Sigmoid colon (tissue), 7 donors: ENCODE results near the gene PRSS56. TPM values are rescaled to one million over a fixed set of nuclear protein-coding genes. Genes with fewer than 3 reads are reported as not detected.
"Not testable (repeated sequence)": the region's sequence is repeated elsewhere in the genome, so short reads cannot be mapped to it uniquely, and the experiment has no call there.

ENCODE experiments used
- DNase-seq: peaks from one replicate; pipeline ENCODE4 v3.0.0-alpha.2; 2019
- H3K27ac ChIP-seq, 4 donors: fragments of 200-600 bp; sonication (generic); one replicate each; pipeline ENCODE4 v1.5.1; 2016 to 2019; ENCODE audit warnings: mild to moderate bottlenecking in 1 of 4
- H3K27me3 ChIP-seq, 3 donors: fragments of 200-600 bp; sonication (generic); one replicate each; pipeline ENCODE4 v1.5.1; 2019; ENCODE audit warnings: mild to moderate bottlenecking in 1 of 3
- H3K36me3 ChIP-seq, 4 donors: fragments of 200-600 bp; sonication (generic); one replicate each; pipeline ENCODE4 v1.5.1; 2016 to 2019
- H3K4me1 ChIP-seq, 4 donors: fragments of 200-600 bp; sonication (generic); one replicate each; pipeline ENCODE4 v1.5.1; 2017 to 2019
- H3K4me3 ChIP-seq, 4 donors: fragments of 200-600 bp; sonication (generic); one replicate each; pipeline ENCODE4 v1.5.1; 2017 to 2019; ENCODE audit warnings: mild to moderate bottlenecking in 2 of 4, moderate library complexity in 1 of 4
- H3K9me3 ChIP-seq, 4 donors: fragments of 200-600 bp in 3 of 4; sonication (generic) in 3 of 4; one replicate each; pipeline versions ENCODE4 v1.5.1 to v1.6.1; 2013 to 2019
- CTCF ChIP-seq, 4 experiments: fragments of 450-650 bp in 3 of 4; fragments of 200-600 bp in 1 of 4; IDR thresholded peaks; one replicate each; pipeline ENCODE4 v1.5.1; 2016 to 2019; ENCODE audit warnings: antibody characterized with exemption in 4 of 4, mild to moderate bottlenecking in 3 of 4, moderate library complexity in 2 of 4
- EP300 ChIP-seq, 4 donors: sonication (generic); formaldehyde crosslinking; IDR thresholded peaks; one replicate each; pipeline ENCODE4 v1.6.1; 2017; ENCODE audit warnings: antibody characterized with exemption in 4 of 4
- POLR2A ChIP-seq, 2 donors: fragments of 450-650 bp; IDR thresholded peaks; one replicate each; pipeline ENCODE4 v1.6.1; 2016; ENCODE audit warnings: antibody characterized with exemption in 2 of 2, mild to moderate bottlenecking in 2 of 2, moderate library complexity in 2 of 2
- POLR2AphosphoS5 ChIP-seq, 4 donors: sonication (generic); formaldehyde crosslinking; IDR thresholded peaks; one replicate each; pipeline ENCODE4 v1.6.1; 2017; ENCODE audit warnings: antibody characterized with exemption in 4 of 4
- WGBS, 2 donors: extraction: QIAGEN DNeasy Blood & Tissue Kit; methylation state at CpG; one replicate each; pipeline ENCODE4 v1.1.7; 2013; 5-methylcytosine and 5-hydroxymethylcytosine counted together
- intact Hi-C: fragments of 100-400 bp; cut with DNase I; formaldehyde crosslinking; loops from one replicate; pipeline ENCODE4 v1.15.1; 2023
- polyA plus RNA-seq, 3 donors: library from polyadenylated mRNA; stranded (reverse); fragments of 200-250 nt; gene quantifications; one replicate each; pipeline ENCODE4 v1.2.3, GENCODE V29; 2013
- total RNA-seq, 4 donors: library from RNA; depleted of rRNA; stranded (reverse); fragments of >200 nt; gene quantifications; one replicate each; pipeline ENCODE4 v1.1.0, GENCODE V29; 2016
- donor health status: healthy with polysubstance abuse.
- donor health status: Bipolar disorder and iron deficiency.
- donor health status: healthy.

Gene PRSS56
- total and polyA plus RNA-seq, 7 donors, result not detected

DNA sequence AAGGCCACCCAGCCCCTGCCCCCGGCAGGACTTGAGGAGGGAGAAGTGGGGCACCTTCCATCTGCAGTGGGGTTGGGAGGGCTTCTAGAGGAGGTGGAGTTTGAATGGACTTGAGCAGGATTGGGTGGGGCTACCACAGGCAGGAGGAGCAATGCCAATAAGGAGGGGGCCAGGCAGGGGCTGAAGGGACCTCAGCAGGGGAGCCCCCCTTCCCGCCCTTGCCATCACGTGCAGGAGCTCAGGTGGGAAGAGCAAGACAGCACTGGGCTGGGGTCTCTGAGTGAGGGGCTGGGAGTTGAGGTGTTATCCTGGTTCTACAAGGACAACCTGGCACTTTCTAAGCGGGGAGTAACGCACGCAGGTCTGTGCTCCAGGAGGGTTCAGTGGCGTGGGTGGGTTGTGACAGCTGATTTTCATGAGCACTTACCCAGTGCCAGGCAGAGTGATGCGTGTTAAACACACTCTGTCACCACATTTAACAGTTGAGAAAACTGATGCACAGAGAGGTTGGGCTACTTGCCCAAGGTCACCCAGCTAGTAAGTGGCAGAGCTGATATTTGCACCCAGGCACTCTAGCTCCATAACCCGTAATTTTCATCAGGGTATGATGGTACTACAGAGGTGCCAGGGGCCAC lies 10.6 kb downstream of the PRSS56 start:
- Histone ChIP-seq H3K27ac (no peak overlapping the region), H3K36me3 (no peaks in the 10 kb centered on the region), H3K4me1 (peaks cover 0 to 3% (median 2%) of the 10 kb centered on the region in 4 donors), H3K27me3 (peaks cover 0 to 13% (median 1%) of the 10 kb centered on the region in 3 donors), H3K4me3 (no peak overlapping the region), H3K9me3 (no peaks in the 10 kb centered on the region)
- TF ChIP-seq POLR2A (IDR thresholded peaks at IDR 0.05) (no peak), EP300 (IDR thresholded peaks at IDR 0.05) (no peak), CTCF (IDR thresholded peaks at IDR 0.05) (no peak), POLR2AphosphoS5 (IDR thresholded peaks at IDR 0.05) (no peak)
- intact Hi-C loops, result no loop called here
- no peak for DNase-seq
- 73 to 83% methylated on average over 9 of the region's 9 CpGs for WGBS, 2 donors

DNA sequence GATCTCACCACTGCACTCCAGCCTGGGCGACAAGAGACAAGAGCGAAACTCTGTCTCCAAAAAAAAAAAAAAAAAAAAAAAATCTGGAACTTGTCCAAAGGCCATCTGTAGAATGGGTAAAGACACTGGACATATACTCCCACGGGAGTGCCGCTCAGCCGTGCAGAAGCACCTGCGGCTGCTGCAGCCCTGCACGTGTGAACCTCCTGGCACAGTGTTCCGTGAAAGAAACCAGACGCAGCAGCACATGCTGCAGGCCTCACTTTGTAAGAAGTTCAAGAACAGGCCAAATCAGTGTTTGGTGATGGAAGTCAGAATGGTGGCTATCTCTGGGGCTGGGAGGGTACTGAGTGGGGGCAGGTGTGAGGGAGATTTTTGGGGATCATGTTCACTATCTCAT lies 12.2 kb downstream of the PRSS56 start:
- peak; percentile 45 for DNase-seq
- peak in 1 of 4 donors; percentile 35 for TF ChIP-seq POLR2AphosphoS5 (IDR thresholded peaks at IDR 0.05)
- TF ChIP-seq POLR2A (IDR thresholded peaks at IDR 0.05), result no peak
- H3K9me3 ChIP-seq, result peaks cover 0 to 7% (median 0%) of the 10 kb centered on the region in 4 donors
- no peaks in the 10 kb centered on the region for H3K36me3 ChIP-seq
- intact Hi-C loops, result no loop called here
- H3K27me3 ChIP-seq, result peaks cover 0 to 20% (median 13%) of the 10 kb centered on the region in 3 donors
- no peak overlapping the region for H3K4me3 ChIP-seq
- no peak overlapping the region for H3K27ac ChIP-seq
- 74 to 75% methylated on average over 9 of the region's 9 CpGs for WGBS, 2 donors
- no peaks in the 10 kb centered on the region for H3K4me1 ChIP-seq

DNA sequence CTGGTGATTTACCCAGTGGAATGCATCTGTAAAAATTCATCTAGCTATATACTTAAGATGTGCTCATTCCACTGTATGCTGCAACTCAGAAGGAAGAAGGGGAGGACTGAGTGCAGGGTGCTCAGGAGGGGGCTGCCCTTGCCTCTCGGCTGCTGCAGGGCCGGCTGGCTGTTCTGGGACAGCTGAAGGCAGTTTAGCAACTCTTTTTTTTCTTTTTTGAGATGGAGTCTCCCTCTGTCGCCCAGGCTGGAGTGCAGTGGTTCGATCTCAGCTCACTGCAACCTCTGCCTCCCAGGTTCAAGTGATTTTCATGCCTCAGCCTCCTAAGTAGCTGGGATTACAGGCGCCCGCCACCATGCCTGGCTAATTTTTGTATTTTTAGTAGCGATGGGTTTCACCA lies 12.6 kb downstream of the PRSS56 start:
- H3K27me3 ChIP-seq, result peaks cover 0 to 24% (median 17%) of the 10 kb centered on the region in 3 donors
- H3K4me1 ChIP-seq, H3K36me3 ChIP-seq, DNase-seq, H3K27ac ChIP-seq, H3K9me3 ChIP-seq, H3K4me3 ChIP-seq, intact Hi-C loops: not testable (repeated sequence)
- 90 to 94% methylated on average over 7 of the region's 7 CpGs for WGBS, 2 donors

DNA sequence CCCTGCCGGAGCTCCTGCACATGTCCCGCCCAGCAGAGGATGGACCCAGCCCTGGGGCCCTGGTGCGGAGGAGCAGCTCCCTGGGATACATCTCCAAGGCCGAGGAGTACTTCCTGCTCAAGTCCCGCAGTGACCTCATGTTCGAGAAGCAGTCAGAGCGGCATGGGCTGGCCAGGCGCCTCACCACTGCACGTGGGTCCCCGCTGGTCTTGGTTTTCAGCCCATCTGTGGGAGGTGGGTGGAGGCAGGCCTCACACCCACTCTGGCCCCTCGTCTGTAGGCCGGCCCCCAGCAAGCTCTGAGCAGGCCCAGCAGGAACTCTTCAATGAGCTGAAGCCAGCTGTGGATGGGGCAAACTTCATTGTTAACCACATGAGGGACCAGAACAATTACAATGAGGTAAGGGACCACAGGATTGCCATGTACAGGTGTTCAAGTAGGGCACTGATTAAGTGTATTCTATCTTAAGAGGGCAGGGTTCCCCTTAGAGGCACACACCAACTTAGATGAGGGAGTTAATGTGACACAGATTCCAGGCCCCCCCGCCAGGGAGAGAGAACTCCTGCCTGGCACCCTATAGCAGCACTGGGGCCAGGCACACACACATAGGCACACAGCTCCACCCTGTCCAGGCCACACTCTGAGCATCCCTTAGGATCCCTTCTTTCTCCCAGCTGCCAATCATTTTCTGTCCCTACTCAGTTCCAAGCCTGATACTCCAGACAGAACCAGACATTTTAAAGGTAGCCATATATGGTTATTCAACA lies 13.9 kb downstream of the PRSS56 start:
- intact Hi-C loops, result no loop called here
- no peak overlapping the region for H3K4me3 ChIP-seq
- no peaks in the 10 kb centered on the region for H3K36me3 ChIP-seq
- no peaks in the 10 kb centered on the region for H3K4me1 ChIP-seq
- peaks cover under 1 to 37% (median 21%) of the 10 kb centered on the region in 3 donors for H3K27me3 ChIP-seq
- peak; percentile 32 for DNase-seq
- peaks cover 0 to 7% (median 0%) of the 10 kb centered on the region in 4 donors for H3K9me3 ChIP-seq
- no peak for TF ChIP-seq EP300 (IDR thresholded peaks at IDR 0.05)
- no peak for TF ChIP-seq POLR2A (IDR thresholded peaks at IDR 0.05)
- TF ChIP-seq POLR2AphosphoS5 (IDR thresholded peaks at IDR 0.05), result no peak
- TF ChIP-seq CTCF (IDR thresholded peaks at IDR 0.05), result no peak
- no peak overlapping the region for H3K27ac ChIP-seq
- 82 to 85% methylated on average over 13 of the region's 13 CpGs for WGBS, 2 donors

DNA sequence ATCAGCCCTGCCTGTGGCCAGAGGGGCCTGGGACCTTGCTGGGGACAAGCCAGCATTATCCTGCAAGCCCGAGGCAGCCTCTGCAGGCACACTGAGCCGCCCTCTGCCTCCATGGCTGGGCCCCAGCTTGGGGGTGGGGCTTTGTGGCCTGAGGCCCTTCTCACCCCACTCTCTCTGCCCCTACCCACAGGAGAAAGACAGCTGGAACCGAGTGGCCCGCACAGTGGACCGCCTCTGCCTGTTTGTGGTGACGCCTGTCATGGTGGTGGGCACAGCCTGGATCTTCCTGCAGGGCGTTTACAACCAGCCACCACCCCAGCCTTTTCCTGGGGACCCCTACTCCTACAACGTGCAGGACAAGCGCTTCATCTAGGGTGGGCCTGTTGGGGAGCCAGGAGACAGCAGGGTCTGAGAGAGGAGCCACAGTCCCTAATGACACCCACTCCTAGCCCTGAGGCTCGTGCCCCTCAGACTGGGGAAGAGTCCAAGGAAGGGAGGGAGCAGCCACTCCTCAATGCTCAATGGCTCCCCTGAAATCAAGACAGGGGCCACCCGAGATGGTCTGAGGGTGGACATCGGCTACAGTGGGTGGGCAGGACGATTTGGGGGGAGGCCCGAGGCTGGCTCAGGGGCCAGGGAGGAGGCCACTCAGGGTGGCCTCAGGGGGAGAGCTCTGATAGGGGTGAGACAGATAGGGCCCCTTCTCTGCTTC lies 14.9 kb downstream of the PRSS56 start:
- Histone ChIP-seq H3K4me3 (no peak overlapping the region), H3K4me1 (no peaks in the 10 kb centered on the region), H3K9me3 (peaks cover 0 to 7% (median 0%) of the 10 kb centered on the region in 4 donors), H3K36me3 (no peaks in the 10 kb centered on the region), H3K27ac (no peak overlapping the region), H3K27me3 (peaks cover 3 to 47% (median 31%) of the 10 kb centered on the region in 3 donors)
- DNase-seq, result peak; percentile 56
- no peak for TF ChIP-seq POLR2A (IDR thresholded peaks at IDR 0.05)
- TF ChIP-seq CTCF (IDR thresholded peaks at IDR 0.05), result no peak
- TF ChIP-seq POLR2AphosphoS5 (IDR thresholded peaks at IDR 0.05), result no peak
- TF ChIP-seq EP300 (IDR thresholded peaks at IDR 0.05), result no peak
- WGBS, 2 donors, result 83 to 84% methylated on average over 14 of the region's 14 CpGs
- intact Hi-C loops, result no loop called here
